Muscle layer of colon (tissue), 2 donors: ENCODE data around the gene ABHD8.

Experiments
- H3K27ac ChIP-seq: one replicate; pipeline ENCODE4 v1.7.0; 2013; ENCODE audit warnings: low read depth, mild to moderate bottlenecking, low read length, moderate library complexity
- H3K27me3 ChIP-seq, 2 donors: one replicate each; pipeline ENCODE4 v1.7.0; 2013; ENCODE audit warnings: low read length in 2 of 2, mild to moderate bottlenecking in 2 of 2; ENCODE audit not compliant: insufficient read depth in 2 of 2, control insufficient read depth in 1 of 2
- H3K36me3 ChIP-seq: one replicate; pipeline ENCODE4 v1.7.0; 2013; ENCODE audit warnings: mild to moderate bottlenecking, low read length; ENCODE audit not compliant: insufficient read depth
- H3K4me1 ChIP-seq: one replicate; pipeline ENCODE4 v1.7.0; 2013; ENCODE audit warnings: mild to moderate bottlenecking, low read length; ENCODE audit not compliant: insufficient read depth
- H3K4me3 ChIP-seq, 2 donors: one replicate each; pipeline ENCODE4 v1.7.0; 2013; ENCODE audit warnings: low read length in 2 of 2, low read depth in 1 of 2, mild to moderate bottlenecking in 1 of 2, moderate library complexity in 1 of 2
- H3K9ac ChIP-seq: one replicate; pipeline ENCODE4 v1.7.0; 2013; ENCODE audit warnings: low read length
- H3K9me3 ChIP-seq: one replicate; pipeline ENCODE4 v1.7.0; 2013; ENCODE audit warnings: mild to moderate bottlenecking, low read length
- donor health status: abdominal sarcoma.
- donor health status: Adenocarcinoma of cecum.

ABHD8 gene

GRCh38 chr19:17246681-17247425 lies 56.4 kb downstream of the ABHD8 start:
- no peaks in the 10 kb centered on the region for H3K36me3 ChIP-seq
- H3K9me3 ChIP-seq, result no peaks in the 10 kb centered on the region
- peak overlapping the region; percentile 50 to 58 for H3K4me3 ChIP-seq
- peaks cover 22% of the 10 kb centered on the region for H3K4me1 ChIP-seq
- no peak overlapping the region for H3K9ac ChIP-seq
- H3K27me3 ChIP-seq, result no peaks in the 10 kb centered on the region
- peak overlapping the region; percentile 84 for H3K27ac ChIP-seq

GRCh38 chr19:17245535-17245984 lies 57.7 kb downstream of the ABHD8 start, which contains the start of gene NR2F6:
NR2F6 (minus strand) TSS chr19:17245919; CDS start chr19:17245220, 699 bp downstream.
- H3K36me3 ChIP-seq, result peaks cover 3% of the 10 kb centered on the region
- peak within 1 kb of the TSS; percentile 53 for H3K9ac ChIP-seq
- H3K27me3 ChIP-seq, result no peaks in the 10 kb centered on the region
- H3K9me3 ChIP-seq, result no peaks in the 10 kb centered on the region
- H3K4me1 ChIP-seq, result peaks cover 22% of the 10 kb centered on the region
- peak within 1 kb of the TSS; percentile 78 to 86 for H3K4me3 ChIP-seq
- peak within 1 kb of the TSS; percentile 87 for H3K27ac ChIP-seq

- Histone ChIP-seq H3K4me1 (peaks cover 22% of the 10 kb centered on the region), H3K27ac (peak overlapping the region; percentile 87), H3K36me3 (peaks cover 10% of the 10 kb centered on the region), H3K9ac (peak overlapping the region; percentile 53), H3K9me3 (no peaks in the 10 kb centered on the region), H3K27me3 (no peaks in the 10 kb centered on the region), H3K4me3 (peak overlapping the region; percentile 78 to 86)
These were observed 58.3 kb downstream of the ABHD8 start for GRCh38 chr19:17244618-17245534.

GRCh38 chr19:17243830-17244617 lies 59.2 kb downstream of the ABHD8 start:
- H3K9me3 ChIP-seq, result no peaks in the 10 kb centered on the region
- H3K9ac ChIP-seq, result peak overlapping the region; percentile 53
- no peaks in the 10 kb centered on the region for H3K27me3 ChIP-seq
- peaks cover 22% of the 10 kb centered on the region for H3K4me1 ChIP-seq
- H3K4me3 ChIP-seq, result peak overlapping the region; percentile 78 to 86
- H3K27ac ChIP-seq, result peak overlapping the region; percentile 87
- H3K36me3 ChIP-seq, result peaks cover 11% of the 10 kb centered on the region

- Histone ChIP-seq H3K9me3 (no peaks in the 10 kb centered on the region), H3K36me3 (peaks cover 11% of the 10 kb centered on the region), H3K27ac (peak overlapping the region; percentile 87), H3K4me3 (peak overlapping the region; percentile 78 to 86), H3K27me3 (no peaks in the 10 kb centered on the region), H3K9ac (peak overlapping the region; percentile 53), H3K4me1 (peaks cover 22% of the 10 kb centered on the region)
These were observed 59.9 kb downstream of the ABHD8 start for GRCh38 chr19:17243211-17243829.

- Histone ChIP-seq H3K27me3 (no peaks in the 10 kb centered on the region), H3K4me1 (peaks cover 22% of the 10 kb centered on the region), H3K27ac (peak overlapping the region; percentile 87), H3K36me3 (peaks cover 11% of the 10 kb centered on the region), H3K4me3 (peak overlapping the region in 1 of 2 donors; percentile 78), H3K9me3 (no peaks in the 10 kb centered on the region), H3K9ac (no peak overlapping the region)
These were observed 60.6 kb downstream of the ABHD8 start for GRCh38 chr19:17242431-17243208.
